Lung (tissue), 12 donors: Measurements from ENCODE around the gene ARHGAP20. TPM values are rescaled to one million over a fixed set of nuclear protein-coding genes. Genes with fewer than 3 reads are reported as not detected.

ENCODE experiments used
- ATAC-seq: fragments of 200-7000 bp; cut with Tn5 transposase; one replicate; pipeline ENCODE4 v1.9.1; 2020; ENCODE audit warnings: moderate number of reproducible peaks; ENCODE audit not compliant: insufficient read depth, low FRiP score
- DNase-seq, 3 donors: peaks; one replicate each; pipeline ENCODE4 v3.0.0-alpha.2; 2013 to 2017
- H3K27ac ChIP-seq, 2 donors: one replicate each; pipeline ENCODE4 v1.5.1; 2013; ENCODE audit warnings: mild to moderate bottlenecking in 2 of 2, moderate library complexity in 2 of 2, control low read depth in 1 of 2, inconsistent platforms in 1 of 2, low read depth in 1 of 2, low read length in 1 of 2
- H3K27me3 ChIP-seq, 3 donors: one replicate each; pipeline ENCODE4 v1.5.1; 2013; ENCODE audit warnings: low read length in 2 of 3; ENCODE audit not compliant: control insufficient read depth in 3 of 3, insufficient read depth in 3 of 3
- H3K36me3 ChIP-seq, 4 donors: one replicate each; pipeline ENCODE4 v1.5.1; 2013; ENCODE audit warnings: low read length in 4 of 4, mild to moderate bottlenecking in 1 of 4, moderate library complexity in 1 of 4; ENCODE audit not compliant: control insufficient read depth in 4 of 4, insufficient read depth in 4 of 4
- H3K4me1 ChIP-seq, 5 donors: one replicate each; pipeline ENCODE4 v1.5.1; 2013; ENCODE audit warnings: low read length in 5 of 5, mild to moderate bottlenecking in 2 of 5, moderate library complexity in 1 of 5; ENCODE audit not compliant: control insufficient read depth in 5 of 5, insufficient read depth in 5 of 5
- H3K4me3 ChIP-seq: one replicate; pipeline ENCODE4 v1.5.1; 2013; ENCODE audit warnings: mild to moderate bottlenecking, control low read depth, moderate library complexity
- H3K9ac ChIP-seq, 2 donors: one replicate each; pipeline ENCODE4 v1.5.1; 2013; ENCODE audit warnings: low read length in 2 of 2, control low read depth in 1 of 2; ENCODE audit not compliant: insufficient read depth in 1 of 2
- H3K9me3 ChIP-seq, 4 donors: one replicate each; pipeline ENCODE4 v1.5.1; 2013; ENCODE audit warnings: low read length in 3 of 4, mild to moderate bottlenecking in 1 of 4, moderate library complexity in 1 of 4; ENCODE audit not compliant: control insufficient read depth in 4 of 4, insufficient read depth in 3 of 4
- WGBS, 2 donors: extraction: QIAGEN DNeasy Blood & Tissue Kit; methylation state at CpG; one replicate each; pipeline ENCODE4 v1.1.7; 2013; 5-methylcytosine and 5-hydroxymethylcytosine counted together
- polyA plus RNA-seq, 2 donors: library from polyadenylated mRNA; stranded (reverse); fragments of 200-250 nt; gene quantifications; one replicate each; pipeline ENCODE4 v1.2.1, GENCODE V29; 2013
- total RNA-seq, 2 donors: library from RNA; depleted of rRNA in 1 of 2; stranded (reverse); fragments of >200 nt in 1 of 2; gene quantifications; one replicate each; pipeline ENCODE4 v1.2.1, GENCODE V29; 2014 to 2021
- TF ChIP-seq, protein P1 (sequence below): IDR thresholded peaks from 2 replicates; pipeline ENCODE4 v1.5.1; 2012; ENCODE audit warnings: mild to moderate bottlenecking; ENCODE audit errors: control extremely low read depth, extremely low read depth
- donor health status: control.
- donor health status: control.
- donor health status: Bipolar disorder and iron deficiency.
- donor health status: healthy.
- donor health status: DM: yes; HTN: yes; CAD: no.

The ARHGAP20 gene
- total and polyA plus RNA-seq, 4 donors, result 0.67 to 20.9 (median 3.0) TPM

DNA sequence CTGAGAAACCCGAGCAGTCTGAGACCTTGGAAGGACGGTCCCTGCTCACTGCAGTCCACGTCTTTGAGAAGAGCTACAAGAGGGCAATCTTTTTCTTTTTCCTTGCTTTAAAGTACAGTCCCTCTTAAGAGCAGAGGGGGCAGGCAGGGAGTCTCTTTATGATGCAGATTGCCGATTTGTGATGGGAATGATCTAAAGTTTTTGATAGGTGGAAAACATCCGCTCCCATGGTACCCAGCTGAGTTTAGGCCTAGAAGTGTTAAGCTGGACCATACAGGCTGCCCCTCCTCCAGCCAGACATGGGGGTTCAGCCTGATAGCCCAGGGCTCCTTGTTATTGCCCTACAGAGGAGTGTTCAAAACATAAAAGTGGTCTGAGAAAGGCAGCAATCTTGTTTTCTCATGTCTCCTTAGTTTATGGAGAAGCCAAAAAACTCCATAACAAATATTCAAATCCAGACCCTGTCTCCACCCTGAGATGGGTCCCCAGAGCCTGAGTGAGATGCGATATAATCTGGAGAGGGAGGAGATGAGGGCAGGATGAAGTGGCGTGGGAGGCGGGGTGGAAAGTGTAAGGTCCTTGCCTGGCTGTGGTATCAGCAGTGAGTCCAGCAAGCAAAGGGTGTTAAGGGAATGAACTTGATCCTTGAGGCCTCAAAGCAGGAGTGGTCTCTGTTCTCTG lies 147.4 kb downstream of the ARHGAP20 start:
- WGBS, 2 donors, result 64 to 74% methylated on average over 8 of the region's 8 CpGs

DNA sequence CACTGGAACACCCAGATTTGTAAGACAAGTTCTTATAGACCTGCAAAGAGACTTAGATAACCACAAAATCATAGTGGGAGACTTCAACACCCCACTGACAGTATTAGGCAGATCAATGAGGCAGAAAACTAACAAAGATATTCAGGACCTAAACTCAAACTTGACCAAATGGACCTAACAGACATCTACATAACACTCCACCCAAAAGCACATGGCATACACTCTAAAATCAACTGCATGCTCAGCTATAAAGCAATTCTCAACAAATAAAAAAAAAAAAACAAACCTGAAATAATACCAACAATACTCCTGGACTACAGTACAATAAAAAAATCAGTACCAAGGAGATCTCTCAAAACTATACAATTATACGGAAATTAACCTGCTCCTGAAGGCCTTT lies 167.5 kb downstream of the ARHGAP20 start:
- no peaks in the 10 kb centered on the region for H3K4me1 ChIP-seq
- 95 to 96% methylated on average over 1 of the region's 1 CpG for WGBS, 2 donors

More for the DNA sequence above, 147.4 kb downstream of the ARHGAP20 start:
- no peaks in the 10 kb centered on the region for H3K9me3 ChIP-seq
- peaks cover 0 to 20% (median 5%) of the 10 kb centered on the region in 5 donors for H3K4me1 ChIP-seq
- TF ChIP-seq, protein P1, sequence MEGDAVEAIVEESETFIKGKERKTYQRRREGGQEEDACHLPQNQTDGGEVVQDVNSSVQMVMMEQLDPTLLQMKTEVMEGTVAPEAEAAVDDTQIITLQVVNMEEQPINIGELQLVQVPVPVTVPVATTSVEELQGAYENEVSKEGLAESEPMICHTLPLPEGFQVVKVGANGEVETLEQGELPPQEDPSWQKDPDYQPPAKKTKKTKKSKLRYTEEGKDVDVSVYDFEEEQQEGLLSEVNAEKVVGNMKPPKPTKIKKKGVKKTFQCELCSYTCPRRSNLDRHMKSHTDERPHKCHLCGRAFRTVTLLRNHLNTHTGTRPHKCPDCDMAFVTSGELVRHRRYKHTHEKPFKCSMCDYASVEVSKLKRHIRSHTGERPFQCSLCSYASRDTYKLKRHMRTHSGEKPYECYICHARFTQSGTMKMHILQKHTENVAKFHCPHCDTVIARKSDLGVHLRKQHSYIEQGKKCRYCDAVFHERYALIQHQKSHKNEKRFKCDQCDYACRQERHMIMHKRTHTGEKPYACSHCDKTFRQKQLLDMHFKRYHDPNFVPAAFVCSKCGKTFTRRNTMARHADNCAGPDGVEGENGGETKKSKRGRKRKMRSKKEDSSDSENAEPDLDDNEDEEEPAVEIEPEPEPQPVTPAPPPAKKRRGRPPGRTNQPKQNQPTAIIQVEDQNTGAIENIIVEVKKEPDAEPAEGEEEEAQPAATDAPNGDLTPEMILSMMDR, result no peak
- no peaks in the 10 kb centered on the region for H3K36me3 ChIP-seq
- no peak overlapping the region for H3K4me3 ChIP-seq
- ATAC-seq (no peak), DNase-seq (no peak)
- no peaks in the 10 kb centered on the region for H3K27me3 ChIP-seq
- H3K27ac ChIP-seq, result no peak overlapping the region
- H3K9ac ChIP-seq, result no peak overlapping the region

DNA sequence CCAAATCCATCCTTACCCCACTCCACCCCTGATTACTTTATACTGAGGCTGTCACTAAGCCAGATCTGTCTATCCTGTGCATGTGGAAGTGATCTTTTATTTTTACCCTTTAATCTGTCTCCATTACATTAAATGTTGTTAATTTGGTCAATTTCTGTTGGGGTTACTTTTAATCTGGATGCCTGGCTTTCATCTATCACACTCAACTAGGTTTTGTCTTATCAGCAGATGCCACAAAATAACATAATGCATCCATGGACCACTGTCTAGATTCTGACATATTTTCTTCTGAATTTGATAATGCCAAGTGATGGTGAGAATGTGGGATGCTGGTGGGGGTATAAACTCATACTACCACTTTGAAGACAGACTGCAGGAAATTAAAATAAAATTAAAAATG lies 174.1 kb downstream of the ARHGAP20 start:
- ATAC-seq (no peak), DNase-seq (no peak)
- TF ChIP-seq, protein P1, result no peak
- H3K27me3 ChIP-seq, result no peaks in the 10 kb centered on the region
- no peak overlapping the region for H3K4me3 ChIP-seq
- no peak overlapping the region for H3K27ac ChIP-seq
- no peak overlapping the region for H3K9ac ChIP-seq
- no peaks in the 10 kb centered on the region for H3K4me1 ChIP-seq
- H3K9me3 ChIP-seq, result peaks cover 0 to 6% (median 0%) of the 10 kb centered on the region in 4 donors
- H3K36me3 ChIP-seq, result no peaks in the 10 kb centered on the region

More for the DNA sequence above, 167.5 kb downstream of the ARHGAP20 start:
- TF ChIP-seq, protein P1, result no peak
- DNase-seq, result no peak
- no peaks in the 10 kb centered on the region for H3K36me3 ChIP-seq
- no peak for ATAC-seq
- H3K9me3 ChIP-seq, result peaks cover 0 to 6% (median 2%) of the 10 kb centered on the region in 4 donors
- no peaks in the 10 kb centered on the region for H3K27me3 ChIP-seq
- H3K9ac ChIP-seq, result no peak overlapping the region
- H3K4me3 ChIP-seq, result no peak overlapping the region
- H3K27ac ChIP-seq, result no peak overlapping the region
